ENCODE measurements around the gene JMY.

The JMY gene

GRCh38 chr5:79287907-79288306, 52.0 kb downstream of the JMY start:
- no peaks in the 10 kb centered on the region for H3K79me2 ChIP-seq (ENCODE audit: insufficient read depth, low read length)
- H2AFZ ChIP-seq (ENCODE audit: low read length): no peak overlapping the region
- no peak overlapping the region for H3K9ac ChIP-seq (ENCODE audit: low read depth, low read length, poor library complexity, severe bottlenecking)
- peaks cover 41% of the 10 kb centered on the region; the same call in 1 of the 2 replicates for H3K36me3 ChIP-seq (ENCODE audit: insufficient read depth, low read length)
- no peaks in the 10 kb centered on the region for H4K20me1 ChIP-seq (ENCODE audit: insufficient read depth, low read length, poor library complexity, severe bottlenecking)
- H3F3A ChIP-seq (ENCODE audit: low read depth): no peaks in the 10 kb centered on the region
- no peaks in the 10 kb centered on the region for H3K9me2 ChIP-seq (replicated peaks; ENCODE audit: low read depth, low read length)
- H3K27me3 ChIP-seq (ENCODE audit: insufficient read depth, low read length, poor library complexity, severe bottlenecking): no peaks in the 10 kb centered on the region
- peak overlapping the region; percentile 15 for H3K4me2 ChIP-seq (ENCODE audit: low read depth, low read length, poor library complexity, severe bottlenecking)
- H3K4me3 ChIP-seq (ENCODE audit: low read length, poor library complexity, severe bottlenecking): no peak overlapping the region
- TF ChIP-seq, protein P1, sequence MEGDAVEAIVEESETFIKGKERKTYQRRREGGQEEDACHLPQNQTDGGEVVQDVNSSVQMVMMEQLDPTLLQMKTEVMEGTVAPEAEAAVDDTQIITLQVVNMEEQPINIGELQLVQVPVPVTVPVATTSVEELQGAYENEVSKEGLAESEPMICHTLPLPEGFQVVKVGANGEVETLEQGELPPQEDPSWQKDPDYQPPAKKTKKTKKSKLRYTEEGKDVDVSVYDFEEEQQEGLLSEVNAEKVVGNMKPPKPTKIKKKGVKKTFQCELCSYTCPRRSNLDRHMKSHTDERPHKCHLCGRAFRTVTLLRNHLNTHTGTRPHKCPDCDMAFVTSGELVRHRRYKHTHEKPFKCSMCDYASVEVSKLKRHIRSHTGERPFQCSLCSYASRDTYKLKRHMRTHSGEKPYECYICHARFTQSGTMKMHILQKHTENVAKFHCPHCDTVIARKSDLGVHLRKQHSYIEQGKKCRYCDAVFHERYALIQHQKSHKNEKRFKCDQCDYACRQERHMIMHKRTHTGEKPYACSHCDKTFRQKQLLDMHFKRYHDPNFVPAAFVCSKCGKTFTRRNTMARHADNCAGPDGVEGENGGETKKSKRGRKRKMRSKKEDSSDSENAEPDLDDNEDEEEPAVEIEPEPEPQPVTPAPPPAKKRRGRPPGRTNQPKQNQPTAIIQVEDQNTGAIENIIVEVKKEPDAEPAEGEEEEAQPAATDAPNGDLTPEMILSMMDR (conservative IDR thresholded peaks at IDR 0.05; ENCODE audit: low read length): no peak
- TF ChIP-seq EZH2phosphoT487 (IDR thresholded peaks at IDR 0.05; ENCODE audit: borderline replicate concordance): no peak
- no peaks in the 10 kb centered on the region for H3K9me3 ChIP-seq (ENCODE audit: insufficient read depth, low read depth, low read length)
- peaks cover 10% of the 10 kb centered on the region for H3K4me1 ChIP-seq (ENCODE audit: insufficient read depth, low read length, poor library complexity, severe bottlenecking)

DNA sequence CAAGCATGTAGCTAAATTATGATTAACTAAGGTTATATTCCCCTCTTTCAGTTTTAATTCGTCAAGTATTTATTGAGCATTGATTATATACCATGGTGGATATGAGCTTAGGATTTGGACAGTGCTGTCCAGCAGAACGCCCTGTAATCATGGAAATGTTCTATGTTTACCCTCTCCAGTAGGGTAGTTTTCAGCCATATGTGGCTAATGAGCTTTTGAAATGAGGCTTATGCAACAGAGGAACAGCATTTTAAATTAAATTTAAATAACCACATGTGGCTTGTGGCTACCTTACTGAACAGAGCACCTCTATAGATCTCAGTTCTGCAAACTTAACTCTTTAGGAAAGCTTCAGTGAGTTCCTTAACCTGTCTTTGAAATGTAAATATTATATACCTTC, 59.1 kb downstream of the JMY start:
- H3F3A ChIP-seq (ENCODE audit: low read depth): no peaks in the 10 kb centered on the region
- TF ChIP-seq, protein P1 (conservative IDR thresholded peaks at IDR 0.05; ENCODE audit: low read length): no peak
- no peak for TF ChIP-seq EZH2phosphoT487 (IDR thresholded peaks at IDR 0.05; ENCODE audit: borderline replicate concordance)

GRCh38 chr5:79297661-79298060, 61.7 kb downstream of the JMY start:
- Histone ChIP-seq H2AFZ (ENCODE audit: low read length) (no peak overlapping the region), H3K4me2 (ENCODE audit: low read depth, low read length, poor library complexity, severe bottlenecking) (no peak overlapping the region), H3F3A (ENCODE audit: low read depth) (no peaks in the 10 kb centered on the region), H3K9me3 (ENCODE audit: insufficient read depth, low read depth, low read length) (no peaks in the 10 kb centered on the region), H3K79me2 (ENCODE audit: insufficient read depth, low read length) (no peaks in the 10 kb centered on the region), H3K27me3 (ENCODE audit: insufficient read depth, low read length, poor library complexity, severe bottlenecking) (no peaks in the 10 kb centered on the region), H3K9ac (ENCODE audit: low read depth, low read length, poor library complexity, severe bottlenecking) (no peak overlapping the region), H4K20me1 (ENCODE audit: insufficient read depth, low read length, poor library complexity, severe bottlenecking) (no peaks in the 10 kb centered on the region), H3K9me2 (replicated peaks; ENCODE audit: low read depth, low read length) (no peaks in the 10 kb centered on the region), H3K4me3 (ENCODE audit: low read length, poor library complexity, severe bottlenecking) (no peak overlapping the region), H3K4me1 (ENCODE audit: insufficient read depth, low read length, poor library complexity, severe bottlenecking) (no peaks in the 10 kb centered on the region), H3K36me3 (ENCODE audit: insufficient read depth, low read length) (peaks cover 44% of the 10 kb centered on the region; the same call in 1 of the 2 replicates)
- TF ChIP-seq, protein P1 (conservative IDR thresholded peaks at IDR 0.05; ENCODE audit: low read length): no peak
- TF ChIP-seq EZH2phosphoT487 (IDR thresholded peaks at IDR 0.05; ENCODE audit: borderline replicate concordance): no peak

More for the DNA sequence above, 59.1 kb downstream of the JMY start:
- no peak overlapping the region for H3K4me3 ChIP-seq (ENCODE audit: low read length, poor library complexity, severe bottlenecking)
- H3K79me2 ChIP-seq (ENCODE audit: insufficient read depth, low read length): no peaks in the 10 kb centered on the region
- no peaks in the 10 kb centered on the region for H3K4me1 ChIP-seq (ENCODE audit: insufficient read depth, low read length, poor library complexity, severe bottlenecking)
- no peaks in the 10 kb centered on the region for H4K20me1 ChIP-seq (ENCODE audit: insufficient read depth, low read length, poor library complexity, severe bottlenecking)
- no peak overlapping the region for H3K4me2 ChIP-seq (ENCODE audit: low read depth, low read length, poor library complexity, severe bottlenecking)
- H3K9me2 ChIP-seq (replicated peaks; ENCODE audit: low read depth, low read length): no peaks in the 10 kb centered on the region
- H3K9ac ChIP-seq (ENCODE audit: low read depth, low read length, poor library complexity, severe bottlenecking): no peak overlapping the region
- H2AFZ ChIP-seq (ENCODE audit: low read length): no peak overlapping the region
- H3K27me3 ChIP-seq (ENCODE audit: insufficient read depth, low read length, poor library complexity, severe bottlenecking): no peaks in the 10 kb centered on the region
- H3K36me3 ChIP-seq (ENCODE audit: insufficient read depth, low read length): peaks cover 42% of the 10 kb centered on the region; the same call in 1 of the 2 replicates
- no peaks in the 10 kb centered on the region for H3K9me3 ChIP-seq (ENCODE audit: insufficient read depth, low read depth, low read length)

Measured in Loucy (cell line).